Stimulated activated naive CD8-positive, alpha-beta T cell treated with anti-CD3 and anti-CD28 coated beads, Interleukin-15, amount 100 ng/mL, for 72 hours (primary cell): ENCODE data around the gene FAM53A.

Experiments
- ATAC-seq: fragments of 150-1000 bp; cut with Tn5 transposase; 2 replicates; pipeline ENCODE4 v1.10.0; 2021; ENCODE audit warnings: mild to moderate bottlenecking, moderate library complexity
- DNase-seq, 2 donors: peaks; one replicate each; pipeline ENCODE4 v3.0.0; 2021 to 2022
- H3K27ac Mint-ChIP-seq, 2 donors: one replicate each; pipeline ENCODE4 v1.8.0; 2022; ENCODE audit warnings: mild to moderate bottlenecking in 2 of 2, mixed read lengths in 2 of 2, moderate library complexity in 2 of 2
- H3K27me3 Mint-ChIP-seq: one replicate; pipeline ENCODE4 v1.8.0; 2022; ENCODE audit warnings: mixed read lengths
- H3K4me1 Mint-ChIP-seq: one replicate; pipeline ENCODE4 v1.8.0; 2022; ENCODE audit warnings: mild to moderate bottlenecking, mixed read lengths
- H3K4me3 Mint-ChIP-seq, 2 donors: one replicate each; pipeline ENCODE4 v1.8.0; 2022; ENCODE audit warnings: mild to moderate bottlenecking in 2 of 2, mixed read lengths in 2 of 2, moderate library complexity in 1 of 2
- H3K9me3 Mint-ChIP-seq, 2 donors: one replicate each; pipeline ENCODE4 v1.8.0; 2022; ENCODE audit warnings: mixed read lengths in 2 of 2

Gene FAM53A

DNA sequence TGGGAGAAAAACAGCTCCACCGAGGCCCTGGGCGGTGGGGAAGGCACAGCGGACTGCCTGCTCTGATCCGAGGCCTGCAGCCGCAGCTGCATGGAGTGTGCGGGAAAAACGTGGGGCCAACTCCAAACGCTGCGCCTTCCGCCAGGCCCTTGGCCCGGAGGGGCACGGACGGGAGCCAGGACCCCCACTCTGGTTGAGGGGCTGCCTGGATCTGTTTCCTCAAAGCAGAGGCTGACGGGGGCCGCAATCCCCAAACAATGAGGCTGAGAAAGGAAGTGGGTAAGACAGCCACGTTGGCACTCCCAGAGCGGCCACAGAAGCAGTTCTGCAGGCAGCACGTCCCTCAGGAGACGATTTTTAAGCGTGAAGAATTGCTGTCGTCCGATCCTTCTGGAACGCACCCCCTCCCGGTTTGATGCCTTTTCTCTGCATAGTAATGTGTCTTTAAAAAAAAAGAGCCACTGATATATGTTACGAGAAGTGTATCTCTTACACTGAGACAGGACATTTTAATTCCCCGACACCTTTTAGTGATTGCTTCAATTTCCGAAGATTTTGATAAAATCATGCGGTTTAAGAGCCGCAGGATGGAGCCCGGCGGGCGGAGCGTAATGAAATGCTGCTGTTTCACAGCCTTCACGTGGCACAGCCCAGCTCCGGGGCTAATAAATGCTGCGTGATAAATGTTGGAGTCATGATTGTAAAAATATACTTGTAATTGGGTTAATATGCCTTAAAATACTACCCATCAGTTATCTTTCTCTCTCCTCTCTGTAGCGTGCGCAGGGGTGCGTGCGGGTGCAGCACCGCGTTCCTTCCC, 85.7 kb downstream of the FAM53A start:
- Mint-ChIP-seq H3K4me1 (peaks cover 18% of the 10 kb centered on the region), H3K27me3 (no peaks in the 10 kb centered on the region), H3K9me3 (no peaks in the 10 kb centered on the region), H3K27ac (no peak overlapping the region), H3K4me3 (no peak overlapping the region)
- no peak for ATAC-seq
- no peak for DNase-seq

DNA sequence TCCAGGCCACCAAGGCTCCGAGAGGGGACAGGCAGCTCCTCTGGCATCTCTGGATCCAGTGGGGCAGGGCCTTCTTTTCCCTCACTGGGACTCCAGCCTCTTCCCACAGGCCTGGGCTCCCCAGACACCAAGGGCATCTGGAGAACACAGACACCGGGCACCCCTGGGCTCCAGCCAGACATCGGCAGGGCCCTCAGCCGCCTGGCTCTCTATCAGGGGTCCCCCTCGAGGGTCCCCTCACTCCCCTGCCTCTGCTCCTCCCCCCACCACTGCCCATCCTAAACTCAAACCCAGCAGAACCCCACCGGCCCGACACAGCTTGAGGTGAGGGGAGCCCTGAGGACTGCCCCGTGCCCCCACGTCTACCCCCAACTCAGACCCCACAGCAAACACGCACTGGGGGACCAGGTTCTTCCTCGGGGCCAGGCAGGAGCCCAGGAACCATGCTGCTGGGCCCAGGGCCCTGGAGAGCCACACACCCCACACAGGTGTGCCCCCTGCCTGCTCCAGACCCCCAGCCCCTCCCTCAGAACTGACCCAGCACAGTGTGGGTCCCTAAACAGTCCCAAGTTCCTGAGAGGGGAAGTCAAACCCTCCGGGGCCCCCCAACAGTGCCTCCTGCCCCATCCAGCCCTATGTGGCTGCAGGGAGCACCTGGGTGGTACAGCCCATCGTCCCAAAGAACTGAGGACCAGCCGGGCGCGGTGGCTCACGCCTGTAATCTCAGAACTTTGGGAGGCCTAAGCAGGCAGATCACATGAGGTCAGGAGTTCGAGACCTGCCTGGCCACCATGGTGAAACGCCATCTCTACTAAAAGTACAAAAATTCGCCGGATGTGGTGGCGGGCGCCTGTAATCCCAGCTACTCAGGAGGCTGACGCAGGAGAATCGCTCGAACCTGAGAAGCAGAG, 86.8 kb downstream of the FAM53A start:
- ATAC-seq (peak; percentile 3), DNase-seq (no peak)
- Mint-ChIP-seq H3K27me3 (no peaks in the 10 kb centered on the region), H3K4me3 (no peak overlapping the region), H3K4me1 (peaks cover 16% of the 10 kb centered on the region), H3K27ac (no peak overlapping the region), H3K9me3 (no peaks in the 10 kb centered on the region)

DNA sequence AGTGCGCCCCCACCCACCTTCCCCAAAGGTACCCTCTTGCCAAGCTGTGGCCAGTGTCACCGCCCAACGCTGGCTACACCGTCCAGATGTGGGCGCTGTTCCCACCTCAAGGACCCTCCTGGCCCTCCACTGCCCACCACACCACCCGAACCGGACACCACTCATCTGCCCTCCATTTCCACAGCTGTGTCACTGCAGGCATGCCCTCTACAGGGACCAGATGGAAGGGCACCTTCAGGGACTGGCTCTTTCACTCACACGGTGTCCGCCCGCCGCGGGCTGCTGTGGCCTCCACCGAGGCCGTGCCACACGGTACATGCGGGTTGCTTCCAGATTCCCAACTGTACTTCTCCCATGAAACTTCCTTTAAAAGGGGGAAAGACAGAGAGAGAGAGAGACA, 87.7 kb downstream of the FAM53A start:
- ATAC-seq: no peak
- Mint-ChIP-seq H3K4me3 (no peak overlapping the region), H3K9me3 (peaks cover 0 to 5% of the 10 kb centered on the region in 2 donors), H3K4me1 (peaks cover 16% of the 10 kb centered on the region), H3K27ac (no peak overlapping the region), H3K27me3 (no peaks in the 10 kb centered on the region)
- DNase-seq: no peak

DNA sequence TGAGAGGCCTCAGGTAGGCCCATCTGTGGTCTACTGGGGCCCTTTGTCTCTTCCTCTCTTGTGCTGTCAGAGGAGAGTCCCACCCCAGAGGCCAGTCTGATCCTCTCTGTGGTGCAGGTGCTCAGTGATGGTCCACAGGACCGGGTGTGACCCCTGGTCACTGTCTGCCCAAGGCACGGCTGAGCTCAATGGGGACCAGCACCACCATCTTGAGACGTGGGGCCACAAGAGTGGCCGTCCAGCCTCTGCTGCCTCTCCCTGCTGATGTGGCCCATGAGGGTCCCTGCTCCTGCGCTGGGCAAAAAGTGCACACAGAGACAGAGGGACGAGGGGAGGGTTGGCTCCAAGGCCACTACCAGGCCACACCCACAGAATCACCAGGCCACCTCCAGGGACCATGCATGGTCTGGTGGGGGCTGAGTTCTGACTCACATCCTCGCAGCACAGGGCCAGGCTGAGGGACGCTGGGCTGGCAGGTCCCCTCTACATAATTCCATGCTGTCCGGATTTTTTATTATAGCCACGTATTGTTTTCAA, 88.3 kb downstream of the FAM53A start:
- no peak overlapping the region for H3K4me3 Mint-ChIP-seq
- peaks cover 15% of the 10 kb centered on the region for H3K4me1 Mint-ChIP-seq
- ATAC-seq (no peak), DNase-seq (no peak)
- no peaks in the 10 kb centered on the region for H3K27me3 Mint-ChIP-seq
- H3K9me3 Mint-ChIP-seq: peaks cover 4 to 10% of the 10 kb centered on the region in 2 donors
- H3K27ac Mint-ChIP-seq: no peak overlapping the region

DNA sequence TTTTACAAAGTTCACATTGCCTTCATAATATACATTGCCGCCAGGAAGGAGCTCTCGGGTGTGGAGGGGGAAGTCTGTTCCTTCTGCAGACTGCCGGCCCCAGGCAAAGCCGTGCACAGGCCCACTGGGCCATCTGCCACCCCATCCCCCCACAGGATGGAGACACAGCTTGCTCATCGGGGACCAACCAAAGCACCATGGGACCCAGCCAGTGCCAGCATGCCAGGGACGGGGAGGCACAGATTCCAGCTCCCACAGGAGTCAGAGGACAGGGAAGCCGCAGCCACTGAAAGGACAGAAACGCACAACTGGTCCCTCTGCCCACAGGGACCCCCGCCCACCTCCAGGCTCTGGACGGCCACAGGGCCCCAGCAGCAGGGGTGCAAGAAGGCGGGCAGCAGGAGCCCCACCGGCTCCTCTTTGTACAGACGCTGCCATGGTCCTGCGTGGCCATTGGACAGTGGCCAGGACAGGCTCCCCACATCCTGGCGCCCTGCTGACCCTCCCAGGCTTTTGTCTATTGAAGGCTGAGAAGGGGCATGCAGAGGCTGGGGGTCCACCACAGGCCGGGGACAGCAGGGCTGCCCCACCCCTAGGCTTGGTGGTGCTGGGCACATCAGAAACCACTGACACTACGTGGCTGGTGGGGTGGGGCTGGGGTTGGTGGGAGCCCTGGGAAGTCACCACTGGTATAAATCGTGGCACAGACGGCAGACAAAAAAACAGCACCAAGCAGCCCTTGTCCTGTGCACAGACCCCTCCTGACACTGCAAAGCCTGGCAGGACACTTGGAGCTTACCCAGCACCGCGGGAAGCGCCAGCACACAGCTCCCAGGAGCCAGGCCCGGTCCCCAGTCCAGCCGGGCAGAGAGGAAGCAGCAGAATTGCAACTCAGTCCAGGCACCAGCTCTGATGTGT, 89.0 kb downstream of the FAM53A start:
- no peak for DNase-seq
- H3K4me3 Mint-ChIP-seq: no peak overlapping the region
- H3K4me1 Mint-ChIP-seq: peaks cover 9% of the 10 kb centered on the region
- no peaks in the 10 kb centered on the region for H3K27me3 Mint-ChIP-seq
- H3K27ac Mint-ChIP-seq: no peak overlapping the region
- ATAC-seq: no peak
- H3K9me3 Mint-ChIP-seq: peaks cover 9 to 17% of the 10 kb centered on the region in 2 donors

DNA sequence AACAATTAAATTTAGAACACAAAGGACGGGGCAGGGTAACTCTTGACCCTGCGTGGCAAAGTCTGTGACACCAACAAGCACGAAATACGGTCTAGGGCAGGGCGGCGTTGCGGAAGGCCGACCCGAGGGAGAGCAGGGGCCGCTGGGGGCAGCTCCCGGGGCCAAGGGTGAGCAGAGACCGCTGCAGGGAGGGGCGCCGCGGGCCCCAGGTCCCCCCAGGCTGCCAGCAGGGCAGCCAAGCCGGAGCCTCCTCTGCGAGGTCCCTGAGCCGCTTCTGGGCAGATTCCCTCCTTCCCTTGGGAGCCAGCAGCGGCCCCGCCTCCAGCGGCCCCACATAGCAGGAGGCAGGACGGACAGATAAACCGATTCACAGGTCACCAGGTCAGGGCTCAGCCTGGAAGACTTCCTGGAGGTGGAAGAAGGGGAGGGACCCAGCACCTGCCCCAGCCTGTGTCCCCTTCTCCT, 90.2 kb downstream of the FAM53A start:
- no peak for ATAC-seq
- no peak for DNase-seq
- Mint-ChIP-seq H3K4me1 (no peaks in the 10 kb centered on the region), H3K4me3 (no peak overlapping the region), H3K9me3 (peaks cover 16 to 28% of the 10 kb centered on the region in 2 donors), H3K27me3 (no peaks in the 10 kb centered on the region), H3K27ac (no peak overlapping the region)

DNA sequence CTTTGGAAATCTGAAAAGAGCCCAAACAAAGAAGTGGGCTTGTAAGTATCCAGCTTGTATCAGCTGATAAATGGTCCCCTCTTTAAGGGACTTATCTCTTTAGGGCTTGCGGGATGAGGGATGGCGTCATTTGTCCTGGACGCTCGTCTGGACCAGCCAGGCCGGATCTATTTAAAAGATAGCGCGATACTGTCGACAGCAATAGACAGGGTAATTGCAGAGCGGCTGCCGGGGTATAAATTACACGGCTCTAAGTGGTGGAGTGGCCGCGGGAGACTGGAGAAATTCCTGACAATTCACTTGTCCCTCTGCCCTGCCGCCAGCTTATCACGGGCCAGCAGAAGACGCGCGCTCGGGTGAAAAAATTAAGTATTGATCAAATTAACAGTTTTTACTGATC, 90.7 kb downstream of the FAM53A start:
- Mint-ChIP-seq H3K27ac (no peak overlapping the region), H3K4me3 (no peak overlapping the region), H3K27me3 (no peaks in the 10 kb centered on the region), H3K4me1 (no peaks in the 10 kb centered on the region), H3K9me3 (peaks cover 17 to 33% of the 10 kb centered on the region in 2 donors)
- DNase-seq: no peak
- ATAC-seq: no peak

DNA sequence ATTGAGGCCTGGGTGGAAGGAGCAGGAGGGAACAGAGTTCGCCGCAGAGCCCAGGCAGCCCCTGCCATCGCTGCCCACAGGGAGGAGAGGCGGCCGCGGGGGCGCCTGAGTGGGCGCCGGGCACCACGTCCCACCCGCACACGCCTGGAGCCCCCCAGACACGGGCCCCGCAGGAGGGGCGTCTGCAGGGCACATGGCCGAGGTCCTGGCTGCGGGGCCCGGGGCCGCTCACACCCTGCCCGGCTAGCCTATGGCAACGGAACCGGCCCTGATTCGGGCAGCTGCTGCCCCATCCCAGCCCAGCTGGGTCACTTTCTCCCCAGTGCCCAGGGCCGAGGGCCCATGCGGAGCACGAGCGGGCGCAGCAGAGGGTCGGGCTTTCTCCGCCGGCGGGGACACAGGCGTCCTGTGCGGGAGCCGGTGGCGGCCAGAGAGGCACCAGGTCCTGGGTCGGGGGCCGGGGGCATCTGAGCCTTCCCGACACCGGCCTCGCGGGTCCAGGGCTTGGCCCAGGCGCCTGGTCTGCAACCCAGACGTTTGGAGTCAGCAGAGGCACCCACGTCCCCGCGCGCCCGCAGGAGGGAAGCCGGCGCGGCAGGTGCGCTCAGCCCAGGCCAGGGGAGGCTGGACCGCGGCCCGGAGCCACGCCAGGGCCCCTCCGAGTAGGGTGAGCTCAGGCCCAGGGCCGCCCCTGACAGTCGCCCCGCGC, 91.2 kb downstream of the FAM53A start:
- H3K4me3 Mint-ChIP-seq: no peak overlapping the region
- DNase-seq (no peak), ATAC-seq (peak; percentile 65)
- no peaks in the 10 kb centered on the region for H3K4me1 Mint-ChIP-seq
- H3K27ac Mint-ChIP-seq: no peak overlapping the region
- H3K9me3 Mint-ChIP-seq: peaks cover 21 to 37% of the 10 kb centered on the region in 2 donors
- no peaks in the 10 kb centered on the region for H3K27me3 Mint-ChIP-seq

DNA sequence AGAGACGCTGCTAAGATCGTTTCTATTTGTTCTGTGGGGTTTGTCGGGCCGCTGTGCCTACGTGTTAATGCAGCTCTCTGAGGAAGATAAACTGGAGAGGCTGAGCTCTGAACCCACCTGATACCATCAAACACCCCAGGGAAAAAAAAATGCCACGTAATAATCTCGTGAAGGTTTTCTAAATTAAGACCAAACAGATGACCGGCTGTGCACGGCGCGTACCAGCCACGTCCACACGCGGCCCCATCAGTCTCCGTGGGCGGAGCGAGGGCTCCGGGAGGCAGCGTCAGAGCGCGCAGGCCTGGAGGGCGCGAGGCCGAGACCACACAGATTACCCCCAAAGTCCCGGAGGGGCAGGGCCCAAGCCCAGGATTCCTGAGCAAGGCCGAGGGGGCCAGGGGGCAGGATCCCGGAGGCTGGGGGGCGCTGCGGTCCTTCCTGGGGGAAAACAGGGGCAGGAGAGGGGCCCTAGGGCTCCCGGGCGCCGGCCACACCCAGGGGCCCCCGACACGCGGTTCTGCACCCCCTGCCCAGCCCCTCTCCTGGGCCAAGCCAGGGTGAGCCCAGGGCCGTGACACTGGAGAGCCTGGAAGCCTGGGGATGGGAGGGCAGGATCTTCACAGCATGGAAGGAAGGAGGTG, 91.9 kb downstream of the FAM53A start:
- ATAC-seq: peak; percentile 17
- Mint-ChIP-seq H3K4me3 (no peak overlapping the region), H3K4me1 (no peaks in the 10 kb centered on the region), H3K27ac (no peak overlapping the region), H3K27me3 (no peaks in the 10 kb centered on the region), H3K9me3 (peaks cover 21 to 37% of the 10 kb centered on the region in 2 donors)
- no peak for DNase-seq

DNA sequence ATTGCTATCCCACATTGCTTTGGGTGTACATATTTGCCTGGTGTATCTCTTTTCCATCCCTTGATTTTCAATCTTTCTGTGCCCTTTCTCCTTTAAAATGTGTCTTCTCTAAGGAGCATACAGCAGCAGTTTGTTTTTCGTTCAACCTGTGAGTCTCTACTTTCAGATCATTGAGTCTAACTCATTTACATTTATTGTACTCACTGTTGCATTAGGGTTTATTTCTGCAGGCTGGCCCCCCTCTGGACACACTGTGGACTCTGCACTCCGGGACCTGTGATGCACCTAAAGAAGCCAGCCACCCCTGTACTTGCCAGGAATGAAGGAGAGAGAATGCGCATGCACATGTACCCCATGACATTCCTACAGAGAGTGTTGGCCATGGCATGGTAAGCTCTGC, 93.0 kb downstream of the FAM53A start:
- H3K27me3 Mint-ChIP-seq: no peaks in the 10 kb centered on the region
- no peak overlapping the region for H3K27ac Mint-ChIP-seq
- H3K9me3 Mint-ChIP-seq: peaks cover 21 to 37% of the 10 kb centered on the region in 2 donors
- no peak for DNase-seq
- H3K4me3 Mint-ChIP-seq: no peak overlapping the region
- ATAC-seq: no peak
- no peaks in the 10 kb centered on the region for H3K4me1 Mint-ChIP-seq

DNA sequence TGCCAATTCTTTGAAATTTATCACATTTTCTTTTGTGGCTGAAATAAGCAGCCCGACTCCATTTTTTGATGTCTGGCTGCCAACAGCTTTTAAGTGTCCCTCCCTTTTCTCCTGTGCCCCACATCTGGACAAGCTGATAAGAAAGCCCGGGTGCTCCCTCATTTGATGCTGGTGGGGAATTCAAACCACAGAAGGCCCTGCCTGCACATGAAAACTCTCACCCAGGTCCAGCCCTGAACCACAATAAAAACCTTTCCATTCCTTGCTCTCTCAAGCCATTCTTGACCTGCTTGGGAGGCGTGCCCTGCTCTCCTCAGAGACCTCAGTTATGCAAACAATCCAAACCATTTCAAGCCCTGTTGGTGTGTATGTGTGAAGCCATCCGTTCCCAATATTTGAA, 93.9 kb downstream of the FAM53A start:
- H3K4me3 Mint-ChIP-seq: no peak overlapping the region
- H3K27ac Mint-ChIP-seq: no peak overlapping the region
- no peaks in the 10 kb centered on the region for H3K4me1 Mint-ChIP-seq
- DNase-seq (no peak), ATAC-seq (no peak)
- H3K27me3 Mint-ChIP-seq: no peaks in the 10 kb centered on the region
- peaks cover 21 to 37% of the 10 kb centered on the region in 2 donors for H3K9me3 Mint-ChIP-seq
